Tracheal epithelial cell (primary cell): ENCODE results near the gene HYAL3. TPM values are rescaled to one million over a fixed set of nuclear protein-coding genes. Genes with fewer than 3 reads are reported as not detected.

Experiments used
- total RNA-seq: library from RNA; depleted of rRNA; stranded (reverse); fragments of >200 nt; gene quantifications from 2 replicates; pipeline ENCODE4 v1.2.1, GENCODE V29; 2014

The HYAL3 gene
- total RNA-seq, result 7.5 and 14.7 TPM in 2 replicates

GRCh38 chr3:50298836-50299637, at the start of gene HYAL3, which contains the start of gene NAA80:
Gene HYAL3, minus strand, starts transcription at chr3:50299405. Its CDS starts 3,803 bp downstream, at chr3:50295602.
Gene NAA80, minus strand, starts transcription at chr3:50299405. Its CDS starts 1,942 bp downstream, at chr3:50297463.

GRCh38 chr3:50345586-50346234, 46.5 kb upstream of the HYAL3 start, which contains the start of gene ZMYND10:
Gene ZMYND10, minus strand, starts transcription at chr3:50345732. Its CDS starts 153 bp downstream, at chr3:50345579.

GRCh38 chr3:50340448-50341329, 41.5 kb upstream of the HYAL3 start, which contains the start of gene RASSF1:
Gene RASSF1, minus strand, starts transcription at chr3:50340836. Its CDS starts 31 bp downstream, at chr3:50340805.

GRCh38 chr3:50327943-50328691, 28.9 kb upstream of the HYAL3 start, which contains the start of gene TUSC2:
Gene TUSC2, minus strand, starts transcription at chr3:50328223. Its CDS starts 124 bp downstream, at chr3:50328099.

GRCh38 chr3:50322386-50323091, 23.3 kb upstream of the HYAL3 start, which contains the start of gene HYAL2:
Gene HYAL2, minus strand, starts transcription at chr3:50322745. Its CDS starts 2,256 bp downstream, at chr3:50320489.

GRCh38 chr3:50303013-50303815, 4.0 kb upstream of the HYAL3 start, which contains the start of gene HYAL1:
Gene HYAL1, minus strand, starts transcription at chr3:50303574. Its CDS starts 618 bp downstream, at chr3:50302956.

GRCh38 chr3:50292159-50293078, 6.8 kb downstream of the HYAL3 start, which contains the start of gene IFRD2:
Gene IFRD2, minus strand, starts transcription at chr3:50292429. Its CDS starts 155 bp downstream, at chr3:50292274.

GRCh38 chr3:50278880-50279224, 20.4 kb downstream of the HYAL3 start, which contains the start of gene LSMEM2:
Gene LSMEM2, plus strand, starts transcription at chr3:50279087. Its CDS starts 27 bp downstream, at chr3:50279114.

GRCh38 chr3:50268703-50269451, 30.3 kb downstream of the HYAL3 start, which contains the start of gene SEMA3B:
Gene SEMA3B, plus strand, starts transcription at chr3:50269147. Its CDS starts 94 bp downstream, at chr3:50269241.

Other genes with a start within 250 kb of the HYAL3 start
- gene RBM5, start 210.5 kb downstream of the HYAL3 start, total RNA-seq, result 66.9 and 72.5 TPM in 2 replicates
- gene SEMA3F, start 144.1 kb downstream of the HYAL3 start, total RNA-seq, result 65.3 and 87.8 TPM in 2 replicates
- 0.43 TPM in 1 of 2 replicates, not detected in the other for gene GNAT1, start 107.8 kb downstream of the HYAL3 start, total RNA-seq
- not detected in 2 replicates for gene SLC38A3, start 94.1 kb downstream of the HYAL3 start, total RNA-seq
- 85.3 and 148 TPM in 2 replicates for gene GNAI2, start 63.2 kb downstream of the HYAL3 start, total RNA-seq
- 8.2 and 15.6 TPM in 2 replicates for gene SEMA3B, start 30.3 kb downstream of the HYAL3 start, total RNA-seq
- not detected in 2 replicates for gene LSMEM2, start 20.3 kb downstream of the HYAL3 start, total RNA-seq
- 150 and 196 TPM in 2 replicates for gene IFRD2, start 7.0 kb downstream of the HYAL3 start, total RNA-seq
- gene NAA80, start within 50 bp of the HYAL3 start, total RNA-seq, result 3.1 and 3.4 TPM in 2 replicates
- 4.8 and 6.6 TPM in 2 replicates for gene HYAL1, start 4.2 kb upstream of the HYAL3 start, total RNA-seq
- gene HYAL2, start 23.3 kb upstream of the HYAL3 start, total RNA-seq, result 74.0 and 95.7 TPM in 2 replicates
- 14.9 and 16.9 TPM in 2 replicates for gene TUSC2, start 28.8 kb upstream of the HYAL3 start, total RNA-seq
- gene RASSF1, start 41.4 kb upstream of the HYAL3 start, total RNA-seq, result 17.4 and 23.2 TPM in 2 replicates
- 0.24 and 1.9 TPM in 2 replicates for gene ZMYND10, start 46.3 kb upstream of the HYAL3 start, total RNA-seq
- 15.6 and 18.3 TPM in 2 replicates for gene NPRL2, start 51.4 kb upstream of the HYAL3 start, total RNA-seq
- 17.1 and 28.4 TPM in 2 replicates for gene CYB561D2, start 51.5 kb upstream of the HYAL3 start, total RNA-seq
- 31.1 and 45.1 TPM in 2 replicates for gene TMEM115, start 60.1 kb upstream of the HYAL3 start, total RNA-seq
- gene CACNA2D2, start 204.2 kb upstream of the HYAL3 start, total RNA-seq, result not detected in 2 replicates